GM19455 (cell line): ENCODE measurements around the gene DNASE1L2.

Experiments used
- ATAC-seq: cut with Tn5 transposase; IDR thresholded peaks from one replicate; pipeline ENCODE4 v1.9.1; 2021; ENCODE audit not compliant: unreplicated experiment

The DNASE1L2 gene

DNA sequence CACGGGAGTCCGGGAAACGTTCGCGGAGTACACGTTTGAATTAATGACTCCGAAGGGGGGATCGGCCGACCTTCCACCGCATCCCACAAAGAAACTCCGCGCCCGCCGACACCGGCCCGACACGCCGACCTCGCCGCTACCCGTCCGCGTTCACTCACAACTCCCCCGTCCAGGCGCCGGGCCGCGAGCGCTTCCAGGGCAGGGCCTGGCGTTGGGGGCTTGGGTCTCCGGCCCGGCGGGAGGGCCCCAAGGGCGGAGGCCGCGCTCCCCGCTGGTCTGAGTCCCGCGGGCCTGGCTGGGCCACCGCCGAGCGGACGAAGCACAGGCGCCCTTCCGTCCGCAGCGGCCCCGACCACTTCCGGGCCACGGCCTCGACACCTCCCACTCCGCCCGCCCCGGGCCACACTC, 31.3 kb downstream of the DNASE1L2 start:
- peak; percentile 47 for ATAC-seq

DNA sequence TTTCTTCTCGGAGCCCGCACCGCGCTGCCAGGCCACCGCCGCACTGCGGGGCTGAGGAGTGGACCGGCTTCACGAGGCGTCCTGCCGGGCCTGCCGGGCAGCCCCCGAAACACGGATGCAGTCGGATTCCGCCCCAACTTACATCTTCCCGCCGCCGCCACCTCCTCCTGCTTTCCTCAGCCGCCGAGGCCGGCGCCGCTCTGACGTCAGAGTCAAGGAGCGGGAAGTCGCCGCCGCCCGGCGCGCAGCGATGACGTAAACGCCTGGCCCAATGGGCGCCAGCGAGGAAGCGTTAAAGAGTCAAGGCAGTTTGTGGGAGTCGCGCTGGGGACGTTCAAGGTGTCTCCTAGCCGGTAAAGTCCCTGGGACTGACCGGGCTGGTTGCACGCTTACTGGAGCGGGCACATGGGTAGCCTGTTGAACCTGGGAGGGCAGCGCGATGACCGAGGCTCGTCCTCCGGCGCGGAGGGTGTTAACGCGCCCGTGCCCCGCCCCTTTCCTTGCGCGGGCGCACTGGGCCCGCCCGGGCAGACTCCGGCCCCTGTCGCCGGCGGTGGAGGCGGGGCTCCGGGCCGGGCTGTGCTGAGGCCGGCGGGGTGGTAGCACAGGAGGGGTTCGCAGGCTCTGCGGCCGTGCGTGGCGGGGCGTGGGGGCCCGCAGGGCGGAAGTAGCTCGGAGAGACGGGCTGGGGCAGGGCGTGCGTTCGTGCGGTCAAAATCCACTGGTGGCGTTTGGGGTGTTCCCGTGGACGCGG, 31.8 kb downstream of the DNASE1L2 start, which contains the start of gene RNPS1:
TSS of gene RNPS1 (minus strand) at position 214 of the 754 bp plus-strand sequence. CDS start 3,483 bp downstream, outside the sequence.
- peak; percentile 71 for ATAC-seq

DNA sequence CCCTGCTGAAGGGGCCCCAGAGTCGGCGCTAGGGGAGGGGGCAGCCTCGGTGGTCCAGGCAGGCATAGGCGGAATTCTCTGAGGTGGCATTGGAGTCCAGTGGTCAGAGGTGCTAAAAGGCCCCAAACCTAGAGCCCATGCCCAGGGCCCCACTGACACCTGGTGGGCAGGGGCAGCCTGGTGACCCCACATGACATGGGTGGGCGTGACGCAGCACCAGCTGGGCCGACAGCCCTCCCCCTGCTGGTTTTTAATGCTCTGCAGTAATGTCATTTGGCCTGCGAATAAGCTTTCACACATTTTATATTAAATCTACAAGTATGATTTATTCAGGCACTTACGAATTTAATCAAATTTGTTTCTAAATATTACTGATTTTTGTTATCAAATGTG, 33.8 kb downstream of the DNASE1L2 start:
- ATAC-seq, result no peak

DNA sequence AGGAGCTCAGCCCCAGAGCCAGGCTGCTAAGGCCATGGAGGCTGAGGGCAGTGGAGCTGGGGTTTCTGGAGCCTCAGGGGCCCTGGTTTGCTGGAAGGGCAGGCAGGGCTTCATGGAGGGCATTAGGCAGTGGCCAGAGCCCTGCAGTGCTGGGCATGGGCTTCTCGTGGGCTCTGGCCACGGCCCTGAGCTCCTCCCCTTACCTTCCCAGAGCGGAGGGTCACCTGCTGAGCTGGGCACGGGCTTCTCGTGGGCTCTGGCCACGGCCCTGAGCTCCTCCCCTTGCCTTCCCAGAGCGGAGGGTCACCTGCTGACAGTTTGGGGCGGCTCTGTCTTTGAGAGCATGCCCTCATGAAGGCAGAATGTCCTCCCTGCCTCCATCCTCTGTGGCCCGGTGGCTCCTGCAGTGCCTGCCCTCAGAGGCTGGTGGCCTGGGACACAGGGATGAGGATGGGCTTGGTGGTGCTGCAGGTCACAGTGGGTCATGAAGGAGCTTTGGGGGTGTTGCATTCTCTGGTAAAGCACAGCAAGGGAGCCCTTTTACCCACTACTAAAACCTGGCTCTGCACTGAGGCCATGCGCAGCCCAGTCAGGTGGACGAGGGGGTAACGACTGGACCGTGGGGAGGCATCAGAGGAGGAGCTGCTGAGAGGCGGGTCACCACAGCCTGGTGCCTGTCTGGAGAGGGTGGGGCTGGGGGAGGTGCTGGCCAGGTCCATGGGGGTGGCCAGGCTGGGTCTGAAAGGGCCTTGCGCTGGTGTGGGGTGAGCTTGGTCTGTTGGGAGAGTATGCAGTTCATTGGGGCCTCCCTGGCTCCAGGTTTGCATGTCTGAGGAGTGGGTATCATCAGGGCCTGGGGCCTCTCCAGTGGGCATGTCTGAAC, 34.6 kb downstream of the DNASE1L2 start:
- ATAC-seq, result no peak

DNA sequence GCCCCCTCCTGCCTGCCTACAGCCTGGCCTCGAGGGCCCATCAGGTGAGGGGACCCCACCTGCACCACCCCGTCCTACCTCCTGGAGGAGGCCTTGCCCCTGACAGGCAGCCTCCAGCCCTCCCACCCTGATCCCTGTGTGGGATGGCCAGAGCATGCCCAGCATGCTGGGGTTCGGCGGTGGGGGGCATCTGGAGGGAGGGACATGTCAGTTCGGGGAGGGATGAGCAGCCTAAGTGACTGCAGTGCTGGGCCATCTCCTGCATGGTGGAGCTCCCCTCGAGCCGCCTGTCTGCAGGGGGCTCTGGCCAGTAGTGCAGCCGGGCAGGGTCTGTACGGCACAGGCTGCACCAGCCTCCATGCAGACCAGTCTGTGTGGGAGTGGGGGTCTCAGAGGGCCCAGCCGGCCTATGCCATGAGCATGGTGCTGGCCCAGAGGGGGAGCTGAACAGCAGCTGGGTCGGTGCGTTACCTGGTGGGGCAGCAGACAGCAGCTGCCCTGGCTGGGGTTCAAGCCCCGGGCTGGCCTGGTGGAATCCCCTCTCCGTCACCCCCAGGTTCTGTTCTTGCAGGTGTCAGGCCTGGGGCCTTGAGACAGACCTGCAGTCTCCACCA, 35.7 kb downstream of the DNASE1L2 start:
- ATAC-seq, result no peak

DNA sequence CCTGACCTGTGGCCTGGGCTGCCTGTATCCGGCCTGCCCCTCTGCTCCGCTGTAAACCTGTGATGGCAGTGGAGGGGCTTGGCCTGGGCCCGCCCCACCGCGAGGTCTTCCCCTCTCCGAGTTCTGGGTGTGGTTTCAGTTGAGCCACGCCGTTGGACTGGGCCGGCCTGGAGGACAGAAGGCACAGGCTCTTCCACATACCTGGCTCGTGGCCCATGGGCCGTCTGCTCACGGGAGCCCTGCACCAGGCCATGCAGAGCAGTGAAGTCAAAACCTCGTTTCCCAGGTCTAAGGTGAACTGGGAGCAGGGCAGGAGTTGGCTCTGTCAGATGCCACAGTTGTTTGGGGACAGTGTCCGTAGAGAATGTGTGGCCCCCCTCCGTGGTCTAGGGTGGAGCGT, 37.2 kb downstream of the DNASE1L2 start:
- ATAC-seq, result no peak

- no peak for ATAC-seq
These were observed 37.7 kb downstream of the DNASE1L2 start for GRCh38 chr16:2273931-2274330.

GRCh38 chr16:2275476-2276367, 39.5 kb downstream of the DNASE1L2 start:
- ATAC-seq, result no peak

GRCh38 chr16:2276368-2277195, 40.3 kb downstream of the DNASE1L2 start:
- ATAC-seq, result no peak

GRCh38 chr16:2277466-2278271, 41.4 kb downstream of the DNASE1L2 start:
- ATAC-seq, result no peak

DNA sequence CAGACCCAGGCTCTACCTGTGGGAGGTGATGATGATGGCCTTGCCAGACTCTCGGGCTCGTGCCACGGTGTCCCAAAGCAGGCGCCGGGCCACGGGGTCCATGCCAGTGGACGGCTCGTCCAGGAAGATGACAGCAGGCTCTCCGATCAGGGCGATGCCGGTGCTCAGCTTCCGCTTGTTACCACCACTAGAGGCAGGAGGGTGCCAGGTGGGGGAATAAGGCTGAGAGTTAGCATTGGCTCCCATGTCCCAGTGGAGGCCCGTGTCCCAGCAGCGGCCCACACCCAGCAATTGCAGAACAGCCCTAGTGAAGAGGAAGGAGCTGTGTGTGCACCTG, 42.0 kb downstream of the DNASE1L2 start:
- no peak for ATAC-seq

DNA sequence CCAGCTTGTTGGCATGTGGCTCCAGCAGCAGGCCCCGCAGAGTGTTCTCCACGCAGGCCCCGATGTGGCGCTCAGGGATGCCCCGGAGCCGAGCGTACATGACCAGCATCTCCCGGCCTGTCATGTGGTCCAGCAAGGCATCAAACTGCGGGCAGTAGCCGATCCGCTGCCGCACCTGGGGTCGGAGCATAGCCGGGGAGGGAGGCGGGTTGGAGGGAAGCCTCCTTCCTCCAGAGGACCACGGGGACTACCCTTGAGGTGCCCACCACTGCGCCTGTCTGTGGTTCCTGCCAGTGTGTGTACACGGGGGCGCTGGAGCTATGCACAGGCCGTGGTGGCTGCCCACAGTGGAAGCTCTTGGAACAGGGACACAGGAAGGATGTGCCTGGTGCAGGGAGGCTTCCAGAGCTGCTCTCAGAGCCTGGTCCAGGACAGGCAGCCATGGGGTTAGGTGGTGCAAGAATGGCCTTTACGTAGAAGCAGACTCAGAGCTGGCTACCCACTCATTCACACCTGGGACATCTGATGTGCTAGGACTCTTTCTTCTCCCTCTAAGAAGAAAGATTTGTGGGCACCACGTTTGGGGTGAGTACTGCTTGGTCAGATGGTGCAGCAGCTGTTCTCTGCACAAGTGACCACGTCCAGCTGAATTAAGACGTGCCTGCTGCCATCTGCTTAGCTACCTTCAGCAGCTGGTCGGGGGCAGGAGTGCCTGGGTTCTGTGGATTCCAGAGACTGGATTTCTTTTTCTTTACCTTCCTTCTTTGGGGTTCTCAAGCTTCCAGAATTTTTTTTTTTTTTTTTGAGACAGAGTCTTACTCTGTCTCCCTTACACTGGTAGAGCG, 42.9 kb downstream of the DNASE1L2 start:
- ATAC-seq, result no peak

DNA sequence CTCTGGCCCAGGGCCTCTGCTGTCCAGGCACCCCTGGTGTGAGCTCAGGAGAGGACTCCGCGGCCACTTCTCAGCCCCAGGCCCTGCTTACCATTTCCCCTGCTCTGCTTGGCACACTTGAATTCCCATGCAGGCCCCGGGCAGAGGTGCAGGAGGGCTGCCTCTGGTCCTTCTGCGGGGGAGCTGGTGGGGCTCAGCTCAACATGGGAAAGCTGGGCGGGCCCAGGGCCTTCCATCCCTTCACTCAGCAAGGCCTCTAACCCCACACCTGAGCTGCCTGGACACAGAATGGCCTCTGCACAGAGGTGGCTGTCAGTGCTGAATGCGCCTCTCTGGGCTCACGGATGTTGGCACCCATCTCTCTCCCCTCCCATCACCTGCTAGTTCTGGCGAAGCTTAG, 44.2 kb downstream of the DNASE1L2 start:
- no peak for ATAC-seq

DNA sequence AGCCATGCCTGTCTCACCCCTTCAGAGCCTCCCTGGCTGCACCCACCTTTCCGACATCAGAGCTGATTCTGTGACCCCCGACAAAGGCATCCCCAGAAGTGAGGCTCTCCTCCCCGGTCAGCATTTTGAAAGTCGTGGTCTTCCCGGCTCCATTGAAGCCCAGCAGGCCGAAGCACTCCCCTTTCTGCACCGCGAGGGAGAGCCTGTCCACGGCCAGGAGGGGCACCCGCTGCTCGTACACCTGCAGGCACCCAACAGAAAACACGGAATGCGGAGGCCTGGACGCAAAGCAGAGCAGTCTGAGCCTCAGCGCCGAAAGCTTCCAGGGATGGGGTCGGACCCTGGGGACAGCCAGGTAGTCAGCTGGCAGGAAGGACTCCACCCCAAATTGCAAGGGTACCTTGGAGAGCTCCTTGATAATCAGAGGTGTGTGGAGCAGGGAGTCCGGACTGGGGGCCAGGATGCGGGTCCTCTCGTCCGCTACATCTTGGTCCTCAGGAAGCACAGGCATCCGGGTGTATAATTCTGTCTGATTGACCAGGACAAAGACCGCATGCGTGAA, 44.8 kb downstream of the DNASE1L2 start:
- ATAC-seq, result no peak

GRCh38 chr16:2282262-2282661, 46.0 kb downstream of the DNASE1L2 start:
- no peak for ATAC-seq

- ATAC-seq, result no peak
These were observed 46.8 kb downstream of the DNASE1L2 start for GRCh38 chr16:2282866-2283555.
